ENCODE results near the gene SORCS2. TPM values are rescaled to one million over a fixed set of nuclear protein-coding genes. Genes with fewer than 3 reads are reported as not detected.

SORCS2 gene
- total RNA-seq, 1 donor from 2014 or later = 7.1 TPM

DNA sequence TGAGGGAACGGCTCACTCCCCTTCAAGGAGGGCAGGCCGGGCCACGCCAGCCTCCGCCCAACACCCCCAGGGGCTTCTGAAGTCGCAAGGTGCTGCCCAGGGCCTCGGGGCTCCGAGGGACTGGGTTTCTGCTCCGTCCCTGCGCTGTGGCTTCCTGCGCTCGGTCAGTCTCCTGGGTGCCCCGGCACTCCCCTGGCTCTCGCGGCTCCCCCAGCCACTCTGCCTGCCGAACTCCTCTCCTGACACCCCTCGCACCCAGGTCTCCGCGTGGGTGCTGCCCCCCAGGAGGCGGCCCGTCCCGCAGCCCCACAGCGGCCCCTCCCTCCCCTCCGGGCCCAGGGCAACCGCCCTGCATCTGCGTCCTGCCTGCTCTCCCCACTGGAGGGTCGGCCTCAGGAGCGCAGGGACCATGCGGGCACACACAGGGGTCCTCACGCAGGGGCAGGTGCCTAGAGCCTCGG, 595.4 kb downstream of the SORCS2 start:
- H3K4me1 Mint-ChIP-seq = peaks cover 22% of the 10 kb centered on the region
- no peaks in the 10 kb centered on the region for H3K27me3 Mint-ChIP-seq (ENCODE audit: low read depth)
- no peak overlapping the region for H3K27ac Mint-ChIP-seq
- H3K9me3 Mint-ChIP-seq = no peaks in the 10 kb centered on the region
- no peak for DNase-seq (ENCODE audit: low spot score in 2 of 2, unreplicated experiment in 2 of 2)
- no peak overlapping the region for H3K4me3 Mint-ChIP-seq
- peaks cover 42% of the 10 kb centered on the region for H3K36me3 Mint-ChIP-seq
- TF ChIP-seq, protein P1, sequence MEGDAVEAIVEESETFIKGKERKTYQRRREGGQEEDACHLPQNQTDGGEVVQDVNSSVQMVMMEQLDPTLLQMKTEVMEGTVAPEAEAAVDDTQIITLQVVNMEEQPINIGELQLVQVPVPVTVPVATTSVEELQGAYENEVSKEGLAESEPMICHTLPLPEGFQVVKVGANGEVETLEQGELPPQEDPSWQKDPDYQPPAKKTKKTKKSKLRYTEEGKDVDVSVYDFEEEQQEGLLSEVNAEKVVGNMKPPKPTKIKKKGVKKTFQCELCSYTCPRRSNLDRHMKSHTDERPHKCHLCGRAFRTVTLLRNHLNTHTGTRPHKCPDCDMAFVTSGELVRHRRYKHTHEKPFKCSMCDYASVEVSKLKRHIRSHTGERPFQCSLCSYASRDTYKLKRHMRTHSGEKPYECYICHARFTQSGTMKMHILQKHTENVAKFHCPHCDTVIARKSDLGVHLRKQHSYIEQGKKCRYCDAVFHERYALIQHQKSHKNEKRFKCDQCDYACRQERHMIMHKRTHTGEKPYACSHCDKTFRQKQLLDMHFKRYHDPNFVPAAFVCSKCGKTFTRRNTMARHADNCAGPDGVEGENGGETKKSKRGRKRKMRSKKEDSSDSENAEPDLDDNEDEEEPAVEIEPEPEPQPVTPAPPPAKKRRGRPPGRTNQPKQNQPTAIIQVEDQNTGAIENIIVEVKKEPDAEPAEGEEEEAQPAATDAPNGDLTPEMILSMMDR (IDR thresholded peaks at IDR 0.05; ENCODE audit: unreplicated experiment) = no peak

- no peak for DNase-seq (ENCODE audit: low spot score in 2 of 2, unreplicated experiment in 2 of 2)
- Mint-ChIP-seq H3K4me1 (peaks cover 20% of the 10 kb centered on the region), H3K36me3 (peaks cover 42% of the 10 kb centered on the region), H3K27ac (no peak overlapping the region), H3K9me3 (no peaks in the 10 kb centered on the region), H3K27me3 (ENCODE audit: low read depth) (no peaks in the 10 kb centered on the region), H3K4me3 (no peak overlapping the region)
- TF ChIP-seq, protein P1 (IDR thresholded peaks at IDR 0.05; ENCODE audit: unreplicated experiment) = no peak
Measured at GRCh38 chr4:7788193-7788592, 595.9 kb downstream of the SORCS2 start.

DNA sequence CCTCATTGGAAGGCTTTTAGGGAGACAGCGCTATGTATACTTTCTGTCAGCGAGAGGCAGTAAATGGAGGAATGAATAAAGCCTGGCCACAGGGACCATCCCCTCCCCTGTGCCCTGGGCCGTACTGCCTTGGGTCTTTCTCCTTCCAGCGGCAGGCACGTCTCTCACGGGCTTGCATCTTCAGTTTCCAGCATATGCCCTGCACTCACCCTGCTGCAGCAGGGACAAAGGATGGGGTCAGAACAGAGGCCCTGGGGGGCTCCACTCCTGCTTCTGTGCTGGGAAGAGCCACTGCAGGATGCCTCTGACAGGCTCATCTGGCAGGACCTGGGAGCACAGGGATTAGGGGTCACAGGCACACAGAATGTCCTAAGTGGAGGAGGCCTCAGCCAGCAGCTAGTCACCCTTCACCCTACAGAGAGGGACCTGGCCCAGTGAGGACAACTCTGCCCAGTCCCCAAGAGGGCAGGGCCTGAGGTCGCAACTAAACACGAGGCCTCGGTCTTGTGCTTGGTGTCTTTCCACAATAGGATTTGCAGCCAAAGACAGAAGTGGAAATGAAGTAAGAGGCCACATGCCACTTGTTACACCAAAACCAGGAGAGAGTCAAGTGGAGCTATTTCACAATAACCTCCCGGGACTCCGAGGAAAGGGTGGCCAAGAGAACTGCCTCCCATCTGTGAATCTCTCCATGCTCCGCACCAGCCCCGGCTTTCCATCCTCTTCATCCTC, 596.5 kb downstream of the SORCS2 start:
- Mint-ChIP-seq H3K27me3 (ENCODE audit: low read depth) (no peaks in the 10 kb centered on the region), H3K27ac (no peak overlapping the region), H3K4me1 (peaks cover 20% of the 10 kb centered on the region), H3K9me3 (no peaks in the 10 kb centered on the region), H3K36me3 (peaks cover 44% of the 10 kb centered on the region), H3K4me3 (no peak overlapping the region)
- DNase-seq (ENCODE audit: low spot score in 2 of 2, unreplicated experiment in 2 of 2) = no peak
- TF ChIP-seq, protein P1 (IDR thresholded peaks at IDR 0.05; ENCODE audit: unreplicated experiment) = no peak

- Mint-ChIP-seq H3K9me3 (no peaks in the 10 kb centered on the region), H3K27ac (peak overlapping the region; percentile 51), H3K36me3 (peaks cover 40% of the 10 kb centered on the region), H3K4me1 (peaks cover 20% of the 10 kb centered on the region), H3K4me3 (no peak overlapping the region), H3K27me3 (ENCODE audit: low read depth) (no peaks in the 10 kb centered on the region)
- TF ChIP-seq, protein P1 (IDR thresholded peaks at IDR 0.05; ENCODE audit: unreplicated experiment) = no peak
- no peak for DNase-seq (ENCODE audit: low spot score in 2 of 2, unreplicated experiment in 2 of 2)
Measured at GRCh38 chr4:7790023-7790422, 597.7 kb downstream of the SORCS2 start.

- Mint-ChIP-seq H3K4me3 (no peak overlapping the region), H3K27me3 (ENCODE audit: low read depth) (no peaks in the 10 kb centered on the region), H3K4me1 (peaks cover 20% of the 10 kb centered on the region), H3K36me3 (peaks cover 30% of the 10 kb centered on the region), H3K27ac (peak overlapping the region; percentile 10), H3K9me3 (no peaks in the 10 kb centered on the region)
- TF ChIP-seq, protein P1 (IDR thresholded peaks at IDR 0.05; ENCODE audit: unreplicated experiment) = no peak
- DNase-seq (ENCODE audit: low spot score in 2 of 2, unreplicated experiment in 2 of 2) = no peak
Measured at GRCh38 chr4:7790999-7791398, 598.7 kb downstream of the SORCS2 start.

Small RNA genes within 50 kb of the gene (microRNA-seq; reads per million reads assigned to microRNA genes)
- not detected for gene MIR4274
- not detected for gene MIR4798

Other genes with a start within 250 kb of the SORCS2 start
- gene TADA2B, start 149.2 kb upstream of the SORCS2 start, total RNA-seq = 16.5 to 19.0 TPM (median 17.4 TPM) in 3 replicates
- 15.5 to 17.9 TPM (median 17.3 TPM) in 3 replicates for gene GRPEL1, start 124.5 kb upstream of the SORCS2 start, total RNA-seq
- gene PSAPL1, start 242.4 kb downstream of the SORCS2 start, total RNA-seq = 0.07 TPM in 1 of 3 replicates, not detected in the others

Data from mesothelial cell of epicardium (in vitro differentiated cells).